ENCODE results near the gene RGL3. TPM values are rescaled to one million over a fixed set of nuclear protein-coding genes. Genes with fewer than 3 reads are reported as not detected.

The RGL3 gene
- total and polyA plus RNA-seq, 9 of the 15 experiments (the other 6 are each of a cell fraction or from before 2014, with no cell fraction given) = 0.12 to 0.61 (median 0.32) TPM; not detected in 4

GRCh38 chr19:11374433-11375142 is 44.5 kb downstream of the RGL3 start, which contains the start of gene SWSAP1 (continued):
- TF ChIP-seq YY1 (IDR thresholded peaks at IDR 0.05; ENCODE audit: borderline replicate concordance in 1 of 3, control insufficient read depth in 1 of 3, extremely low read depth in 1 of 3, insufficient read depth in 3 of 3, insufficient read length in 1 of 3, insufficient replicate concordance in 2 of 3, low read depth in 1 of 3, low read length in 2 of 3) (peak; percentile 60 to 88 (median 78)), SRF (CRISPR knock-in tag; IDR thresholded peaks at IDR 0.05) (peak; percentile 26 to 46; a peak in 1 of 4 replicates), TCF7 (IDR thresholded peaks at IDR 0.05; ENCODE audit: borderline replicate concordance) (0 out of 2 replicates have a peak, but pooled peaks have one; percentile 19), SMAD4 (CRISPR knock-in tag; conservative IDR thresholded peaks at IDR 0.05) (peak; percentile 50; the same call in 1 of the 2 replicates), TAF1 (IDR thresholded peaks at IDR 0.05; ENCODE audit: control insufficient read depth, extremely low read depth, insufficient read depth, low read length, severe bottlenecking) (peak; percentile 54), MNT (conservative IDR thresholded peaks at IDR 0.05) (peak; percentile 77 to 88), CHD2 (IDR thresholded peaks at IDR 0.05; ENCODE audit: low read depth, low read length) (peak; percentile 72), ZNF133 (CRISPR knock-in tag; IDR thresholded peaks at IDR 0.05) (peak; percentile 55; the same call in 1 of the 2 replicates), MEF2A (IDR thresholded peaks at IDR 0.05; ENCODE audit: control insufficient read depth, low read depth, low read length) (no peak), NR2F6 (CRISPR knock-in tag; IDR thresholded peaks at IDR 0.05) (0 out of 2 replicates have a peak, but pooled peaks have one; percentile 68)
